HUES64 (cell line): Measurements from ENCODE around the gene MACO1.

Source experiments
- H3K27ac ChIP-seq: 2 replicates; pipeline ENCODE4 v1.7.0; 2013; ENCODE audit warnings: low read depth, low read length, inconsistent platforms
- H3K27me3 ChIP-seq: 2 replicates; pipeline ENCODE4 v1.6.1; 2013; ENCODE audit warnings: mild to moderate bottlenecking, low read length; ENCODE audit not compliant: insufficient read depth
- H3K36me3 ChIP-seq: 2 replicates; pipeline ENCODE4 v1.6.1; 2013; ENCODE audit warnings: mild to moderate bottlenecking, low read length; ENCODE audit not compliant: insufficient read depth
- H3K4me1 ChIP-seq: 2 replicates; pipeline ENCODE4 v1.6.1; 2013; ENCODE audit warnings: mild to moderate bottlenecking, low read length, moderate library complexity; ENCODE audit not compliant: insufficient read depth
- H3K4me3 ChIP-seq: 2 replicates; pipeline ENCODE4 v1.5.1; 2013; ENCODE audit warnings: mild to moderate bottlenecking, low read length, moderate library complexity
- H3K9ac ChIP-seq: 2 replicates; pipeline ENCODE4 v1.6.1; 2013; ENCODE audit warnings: mild to moderate bottlenecking, low read depth, low read length
- H3K9me3 ChIP-seq: 2 replicates; pipeline ENCODE4 v1.6.1; 2013; ENCODE audit warnings: low read depth, low read length; ENCODE audit not compliant: insufficient read depth
- WGBS: fragments of 150-250, 120-280 bp; methylation state at CpG from one replicate; pipeline ENCODE4 v1.1.7; 2013; ENCODE audit warnings: missing lambda C conversion rate; 5-methylcytosine and 5-hydroxymethylcytosine counted together

MACO1 gene

DNA sequence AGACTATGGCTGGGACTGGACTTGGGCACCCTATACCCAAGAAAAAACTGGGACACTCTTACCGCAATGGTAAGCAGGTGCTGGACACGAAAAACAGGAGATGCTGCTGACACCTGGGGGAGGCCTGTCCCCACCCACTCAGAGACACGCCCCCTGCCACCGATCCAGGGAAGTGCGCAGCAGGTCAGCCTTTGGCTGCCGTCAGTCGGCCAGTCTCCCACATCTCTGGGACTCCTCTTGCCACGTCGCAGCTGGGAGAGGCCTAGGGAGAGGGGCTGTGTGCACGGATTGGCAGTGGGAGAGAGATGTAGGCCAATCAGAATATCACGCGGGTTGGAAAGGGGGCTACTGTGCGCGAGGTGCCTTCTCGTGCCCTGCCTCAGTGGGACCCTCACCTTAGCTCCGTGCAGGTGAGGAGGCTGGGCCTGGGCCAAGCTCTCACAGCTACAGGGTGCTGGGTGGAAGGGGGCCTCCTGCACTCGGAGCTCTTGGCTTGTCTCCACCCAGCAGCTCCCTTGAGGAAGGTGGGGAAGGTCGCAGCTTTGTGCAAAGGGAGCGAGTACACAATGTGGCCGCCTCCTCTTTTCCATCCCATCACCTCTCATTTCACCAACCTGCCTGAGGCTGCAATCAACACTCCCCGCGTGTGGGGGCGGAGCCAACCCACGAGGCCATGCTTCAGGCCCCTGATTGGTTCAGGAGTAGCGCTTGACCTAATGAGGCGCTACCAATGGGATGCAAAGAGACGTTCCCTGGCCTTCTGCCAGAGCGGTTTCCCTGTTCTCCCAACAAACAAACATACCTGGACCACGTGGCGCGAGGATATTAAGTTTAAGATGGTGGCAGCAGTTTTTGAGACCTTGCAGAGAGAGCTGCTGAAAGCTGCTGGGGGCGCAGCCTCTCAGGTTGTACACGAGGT, 87.0 kb downstream of the MACO1 start:
- H3K9ac ChIP-seq, result no peak overlapping the region
- 81% methylated on average over 33 of the region's 33 CpGs for WGBS

DNA sequence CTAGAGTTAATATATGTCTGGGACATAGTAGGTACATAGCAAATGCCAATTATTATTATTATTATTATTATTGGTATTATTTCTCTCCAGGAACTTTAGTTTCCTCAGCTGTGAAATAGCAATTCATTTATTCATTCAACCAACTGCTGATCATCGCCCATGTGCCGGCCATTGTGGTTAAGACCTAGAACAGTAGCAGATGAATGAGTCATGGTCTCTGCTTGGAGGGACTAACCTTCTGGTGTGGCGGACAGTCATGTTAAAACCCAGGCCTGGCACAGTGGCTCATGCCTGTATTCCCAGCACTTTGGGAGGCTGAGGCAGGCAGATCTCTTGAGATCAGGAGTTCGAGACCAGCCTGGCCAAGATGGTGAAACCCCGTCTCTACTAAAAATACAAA, 88.9 kb downstream of the MACO1 start:
- Histone ChIP-seq H3K27ac (no peak overlapping the region), H3K4me1 (peaks cover 9% of the 10 kb centered on the region; the same call in 1 of the 2 replicates), H3K36me3 (no peaks in the 10 kb centered on the region), H3K9me3 (no peaks in the 10 kb centered on the region), H3K27me3 (no peaks in the 10 kb centered on the region), H3K4me3 (no peak overlapping the region), H3K9ac (no peak overlapping the region)
- WGBS, result 89% methylated on average over 5 of the region's 5 CpGs

More for the DNA sequence above, 87.0 kb downstream of the MACO1 start:
- H3K4me1 ChIP-seq, result peaks cover 9% of the 10 kb centered on the region; the same call in 1 of the 2 replicates
- no peaks in the 10 kb centered on the region for H3K27me3 ChIP-seq
- no peaks in the 10 kb centered on the region for H3K9me3 ChIP-seq
- no peak overlapping the region for H3K4me3 ChIP-seq
- H3K27ac ChIP-seq, result no peak overlapping the region
- no peaks in the 10 kb centered on the region for H3K36me3 ChIP-seq

DNA sequence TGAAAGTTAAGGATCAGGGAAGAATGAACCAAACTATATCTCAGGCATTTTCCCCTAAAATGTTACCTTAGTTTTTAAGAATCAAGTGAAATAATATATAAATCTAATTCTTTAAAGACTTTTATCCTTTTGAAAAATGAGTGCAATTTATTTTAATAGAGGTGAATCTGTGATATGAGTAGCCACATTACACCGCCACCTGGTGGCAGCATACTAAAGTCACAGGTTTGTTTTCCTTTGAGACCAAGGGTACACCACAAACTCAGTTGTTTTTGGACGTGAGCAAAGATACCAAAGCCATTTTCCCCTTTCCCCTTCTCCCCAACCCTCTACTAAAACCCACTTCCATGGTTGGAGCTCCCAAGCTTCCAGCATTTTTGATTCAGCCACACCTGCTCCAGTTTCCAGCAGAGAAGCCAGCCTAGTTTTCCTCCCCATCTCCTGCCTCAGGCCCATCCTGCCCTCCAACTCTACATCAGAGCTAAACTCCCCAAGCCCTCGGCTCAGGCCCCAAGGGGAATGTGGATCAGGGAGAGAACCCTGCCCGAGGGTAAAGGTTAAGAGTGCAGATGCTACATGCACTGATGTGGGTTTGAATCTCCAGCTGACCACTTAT, 89.9 kb downstream of the MACO1 start:
- H3K27ac ChIP-seq, result no peak overlapping the region
- no peak overlapping the region for H3K9ac ChIP-seq

DNA sequence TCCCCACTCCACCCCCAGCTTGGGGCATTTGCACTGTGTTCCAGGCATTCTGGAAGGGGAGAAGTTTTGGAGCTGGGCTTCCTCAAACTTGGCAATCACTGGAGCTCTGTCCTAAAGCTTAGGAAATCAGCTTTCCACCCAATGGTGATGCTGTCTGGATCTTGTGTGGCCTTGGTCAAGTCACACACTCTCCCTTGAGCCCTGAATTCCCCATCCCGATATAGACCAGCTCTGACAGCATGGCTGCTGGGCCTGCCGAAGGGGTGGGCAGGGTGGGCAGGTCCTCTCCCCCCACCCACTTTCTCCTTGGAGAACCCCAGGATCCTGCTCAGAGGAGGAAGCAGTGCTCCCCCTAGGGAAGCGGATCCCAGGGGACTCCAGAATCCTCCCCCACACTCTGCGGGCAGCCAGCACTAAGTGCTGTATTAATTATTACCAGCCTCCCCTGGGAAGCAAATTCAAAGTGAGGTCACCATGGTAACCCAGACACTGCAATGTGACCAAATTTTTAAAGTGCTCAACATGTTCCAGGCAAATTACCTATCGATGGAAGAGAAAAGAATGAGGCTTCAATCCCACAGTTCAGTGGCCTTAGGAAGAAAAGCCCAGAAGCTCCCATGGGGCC, 91.4 kb downstream of the MACO1 start:
- WGBS, result 94% methylated on average over 5 of the region's 5 CpGs

More for the DNA sequence above, 89.9 kb downstream of the MACO1 start:
- H3K4me1 ChIP-seq, result peaks cover 9% of the 10 kb centered on the region; the same call in 1 of the 2 replicates
- H3K9me3 ChIP-seq, result peaks cover 4% of the 10 kb centered on the region; the same call in 1 of the 2 replicates
- no peak overlapping the region for H3K4me3 ChIP-seq
- WGBS, result 37% methylated on average over 4 of the region's 4 CpGs
- H3K36me3 ChIP-seq, result no peaks in the 10 kb centered on the region
- no peaks in the 10 kb centered on the region for H3K27me3 ChIP-seq

DNA sequence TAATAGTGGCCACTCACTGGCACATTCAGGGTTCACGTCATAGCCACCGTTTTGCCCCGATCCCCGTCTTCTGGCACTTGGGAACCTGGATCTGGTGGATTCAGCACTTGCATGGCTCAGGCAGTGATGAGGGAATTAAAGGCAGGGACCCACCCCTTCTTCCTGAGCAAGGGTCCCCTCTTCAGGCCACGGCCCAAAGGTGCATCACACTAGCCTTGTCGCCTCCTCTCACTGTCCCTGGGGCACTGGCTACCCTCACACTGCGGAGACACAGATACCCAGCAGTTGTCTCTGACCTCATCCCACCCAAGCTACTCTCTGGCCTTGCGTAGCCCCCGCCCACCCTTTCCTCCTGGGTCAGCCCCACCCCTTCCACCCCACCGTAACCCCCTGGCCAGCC, 92.8 kb downstream of the MACO1 start:
- H3K9me3 ChIP-seq, result peaks cover 5% of the 10 kb centered on the region; the same call in 1 of the 2 replicates
- 36% methylated on average over 10 of the region's 10 CpGs for WGBS
- no peaks in the 10 kb centered on the region for H3K36me3 ChIP-seq
- no peak overlapping the region for H3K27ac ChIP-seq
- no peaks in the 10 kb centered on the region for H3K27me3 ChIP-seq
- no peak overlapping the region for H3K4me3 ChIP-seq
- peaks cover 7% of the 10 kb centered on the region; the same call in 1 of the 2 replicates for H3K4me1 ChIP-seq
- no peak overlapping the region for H3K9ac ChIP-seq

More for the DNA sequence above, 91.4 kb downstream of the MACO1 start:
- Histone ChIP-seq H3K27ac (no peak overlapping the region), H3K4me3 (no peak overlapping the region), H3K27me3 (no peaks in the 10 kb centered on the region), H3K9ac (no peak overlapping the region), H3K9me3 (peaks cover 5% of the 10 kb centered on the region; the same call in 1 of the 2 replicates), H3K36me3 (no peaks in the 10 kb centered on the region), H3K4me1 (peaks cover 9% of the 10 kb centered on the region; the same call in 1 of the 2 replicates)

DNA sequence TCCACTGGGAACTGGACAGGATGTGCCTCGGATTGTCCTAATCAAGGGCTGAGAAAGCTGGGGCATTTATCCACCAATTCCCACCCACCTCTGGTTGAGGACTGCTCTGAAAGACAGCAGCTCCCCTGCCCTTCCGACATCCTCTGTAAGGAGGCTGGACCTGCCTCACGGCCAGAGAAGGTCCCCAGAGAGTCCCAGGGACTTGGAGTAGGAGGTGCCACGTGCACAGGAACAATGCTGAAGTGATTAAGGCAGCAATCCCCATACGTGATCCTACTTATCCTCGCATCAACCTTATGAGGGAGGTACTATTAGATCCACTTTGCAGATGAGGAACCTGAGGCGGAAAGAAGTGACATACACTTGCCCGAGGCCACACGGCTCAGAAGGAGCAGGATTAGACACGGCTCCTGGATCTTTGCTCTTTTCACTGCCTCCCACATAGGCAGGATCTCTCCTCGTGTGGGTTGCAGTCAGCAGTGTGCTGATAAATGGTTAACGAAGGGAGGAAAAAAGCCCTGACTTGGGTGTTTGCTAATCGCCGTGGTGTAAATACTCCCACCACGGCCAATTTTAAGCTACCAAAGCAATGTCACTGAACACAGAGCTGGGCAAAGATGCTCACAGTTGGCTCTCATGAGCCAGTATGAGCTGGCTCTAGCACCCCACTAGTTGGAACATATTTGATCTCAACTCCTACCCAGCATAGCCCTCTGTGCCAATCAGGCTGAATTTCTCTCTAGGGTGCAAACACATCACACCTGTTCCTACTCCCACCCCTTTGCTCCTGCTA, 94.1 kb downstream of the MACO1 start:
- Histone ChIP-seq H3K27ac (no peak overlapping the region), H3K4me1 (no peaks in the 10 kb centered on the region), H3K27me3 (no peaks in the 10 kb centered on the region), H3K36me3 (no peaks in the 10 kb centered on the region), H3K9ac (no peak overlapping the region), H3K9me3 (peaks cover 5% of the 10 kb centered on the region; the same call in 1 of the 2 replicates), H3K4me3 (no peak overlapping the region)
- 85% methylated on average over 15 of the region's 15 CpGs for WGBS

DNA sequence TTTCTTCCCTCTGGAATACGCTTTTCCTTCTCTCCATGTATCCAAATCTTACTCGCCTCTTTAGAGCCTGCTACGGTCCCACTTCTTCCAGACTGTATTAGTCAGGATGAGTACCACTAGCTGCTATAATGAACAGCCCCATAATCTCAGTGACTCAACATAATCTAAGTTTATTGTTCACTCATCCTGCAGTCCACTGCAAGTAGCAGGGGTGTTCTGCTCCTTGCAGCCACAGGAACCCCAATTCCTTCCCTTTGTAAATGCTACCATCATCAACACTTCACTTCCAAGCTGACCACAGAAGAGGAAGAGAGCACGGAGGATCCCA, 94.6 kb downstream of the MACO1 start:
- H3K4me3 ChIP-seq, result no peak overlapping the region
- H3K4me1 ChIP-seq, result no peaks in the 10 kb centered on the region
- H3K36me3 ChIP-seq, result no peaks in the 10 kb centered on the region
- 91% methylated on average over 4 of the region's 4 CpGs for WGBS
- H3K27ac ChIP-seq, result no peak overlapping the region
- peaks cover 5% of the 10 kb centered on the region; the same call in 1 of the 2 replicates for H3K9me3 ChIP-seq
- H3K9ac ChIP-seq, result no peak overlapping the region
- H3K27me3 ChIP-seq, result no peaks in the 10 kb centered on the region

DNA sequence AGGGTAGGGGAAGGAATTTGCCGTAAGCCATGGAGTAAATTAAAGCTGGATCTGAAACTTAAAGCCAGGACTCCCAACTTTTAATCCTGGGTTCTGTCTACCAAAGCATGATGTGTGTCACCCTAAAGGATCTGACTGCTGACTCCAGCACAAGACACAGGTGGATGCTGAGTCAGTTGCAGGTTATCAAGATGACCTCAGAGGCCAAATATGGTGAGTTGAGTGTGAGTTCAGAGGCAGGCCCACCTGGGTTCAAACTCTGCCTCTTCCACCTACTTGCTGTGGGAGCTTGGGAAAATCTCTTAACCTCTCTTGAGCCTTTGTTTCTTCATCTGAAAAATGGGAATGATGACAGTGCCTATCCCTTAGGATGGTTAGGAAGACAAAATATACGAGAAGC, 96.1 kb downstream of the MACO1 start:
- H3K27ac ChIP-seq, result no peak overlapping the region
- H3K36me3 ChIP-seq, result no peaks in the 10 kb centered on the region
- H3K9me3 ChIP-seq, result peaks cover 5% of the 10 kb centered on the region; the same call in 1 of the 2 replicates
- H3K4me3 ChIP-seq, result no peak overlapping the region
- no peak overlapping the region for H3K9ac ChIP-seq
- WGBS, result 92% methylated on average over 2 of the region's 2 CpGs
- no peaks in the 10 kb centered on the region for H3K4me1 ChIP-seq
- H3K27me3 ChIP-seq, result no peaks in the 10 kb centered on the region

DNA sequence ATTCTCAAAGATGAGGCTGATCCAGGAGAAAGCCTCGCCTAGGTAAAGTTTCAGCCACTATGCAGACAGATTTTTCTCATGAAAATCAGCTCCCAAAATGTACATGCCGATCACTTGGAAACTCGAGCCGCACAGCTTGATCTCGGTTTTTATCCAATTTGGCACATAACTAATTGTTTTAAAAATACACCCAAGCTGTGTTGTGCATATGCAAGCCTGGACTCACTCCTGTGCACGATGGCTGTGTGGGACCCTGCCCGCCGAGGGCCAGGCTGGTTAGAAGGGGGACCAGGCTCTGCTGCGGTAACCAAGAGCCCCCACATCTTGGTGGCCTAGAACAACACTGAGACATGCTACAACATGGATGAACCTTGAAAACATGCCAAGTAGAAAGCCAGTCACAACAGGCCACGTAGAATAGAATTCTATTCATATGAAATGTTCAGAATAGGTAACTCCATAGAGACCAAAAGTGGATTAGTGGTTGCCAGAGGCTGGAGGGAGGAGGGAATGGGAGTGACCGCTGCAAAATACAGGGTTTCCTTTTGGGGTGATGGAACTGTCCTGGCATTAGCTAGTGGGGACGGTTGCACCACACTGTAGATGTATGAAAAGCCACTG, 96.6 kb downstream of the MACO1 start:
- H3K9ac ChIP-seq, result no peak overlapping the region
- 89% methylated on average over 12 of the region's 12 CpGs for WGBS

DNA sequence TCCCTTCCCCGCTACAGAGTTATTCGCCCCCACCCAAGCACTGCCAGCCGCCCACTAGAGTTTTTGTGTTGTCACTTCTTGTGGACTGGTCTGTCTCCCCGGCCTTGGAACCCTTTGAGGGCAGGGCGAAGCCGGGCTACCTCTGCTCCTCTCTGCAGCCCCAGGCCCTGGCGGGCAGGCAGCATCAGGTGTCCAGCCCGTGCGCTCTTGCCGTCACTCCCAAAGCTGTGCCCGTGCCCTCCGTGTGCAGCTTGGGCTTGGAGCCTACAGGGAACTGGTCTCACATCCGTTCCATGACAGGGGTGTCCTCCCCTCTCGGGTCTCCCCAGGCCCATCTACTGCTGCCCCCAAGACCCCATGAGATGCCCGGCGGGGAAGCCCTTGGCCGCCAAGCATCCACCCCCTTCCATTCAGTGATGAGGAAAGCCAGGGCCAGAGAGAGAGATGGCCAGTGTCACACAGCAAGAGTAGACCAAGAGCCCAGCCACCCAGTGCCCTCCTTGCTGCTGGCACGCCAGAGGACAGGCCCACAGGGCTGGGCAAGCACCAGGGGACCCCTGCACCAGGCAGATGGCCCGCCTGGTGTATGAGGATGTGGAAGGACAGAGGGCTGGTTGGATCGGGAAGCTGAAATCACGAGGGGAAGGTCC, 97.4 kb downstream of the MACO1 start:
- Histone ChIP-seq H3K27me3 (no peaks in the 10 kb centered on the region), H3K36me3 (no peaks in the 10 kb centered on the region), H3K9me3 (peaks cover 5% of the 10 kb centered on the region; the same call in 1 of the 2 replicates), H3K9ac (no peak overlapping the region), H3K4me1 (no peaks in the 10 kb centered on the region), H3K27ac (no peak overlapping the region), H3K4me3 (no peak overlapping the region)
- 93% methylated on average over 21 of the region's 21 CpGs for WGBS

More for the DNA sequence above, 96.6 kb downstream of the MACO1 start:
- Histone ChIP-seq H3K27me3 (no peaks in the 10 kb centered on the region), H3K27ac (no peak overlapping the region), H3K4me1 (no peaks in the 10 kb centered on the region), H3K36me3 (no peaks in the 10 kb centered on the region), H3K9me3 (peaks cover 5% of the 10 kb centered on the region; the same call in 1 of the 2 replicates), H3K4me3 (no peak overlapping the region)
